ELF-1 (cell line): Measurements from ENCODE around the gene ABHD17C.

Experiments used
- DNase-seq: peaks from one replicate; pipeline ENCODE4 v3.0.0-alpha.2; 2016; ENCODE audit warnings: low read depth, low spot score

The ABHD17C gene

DNA sequence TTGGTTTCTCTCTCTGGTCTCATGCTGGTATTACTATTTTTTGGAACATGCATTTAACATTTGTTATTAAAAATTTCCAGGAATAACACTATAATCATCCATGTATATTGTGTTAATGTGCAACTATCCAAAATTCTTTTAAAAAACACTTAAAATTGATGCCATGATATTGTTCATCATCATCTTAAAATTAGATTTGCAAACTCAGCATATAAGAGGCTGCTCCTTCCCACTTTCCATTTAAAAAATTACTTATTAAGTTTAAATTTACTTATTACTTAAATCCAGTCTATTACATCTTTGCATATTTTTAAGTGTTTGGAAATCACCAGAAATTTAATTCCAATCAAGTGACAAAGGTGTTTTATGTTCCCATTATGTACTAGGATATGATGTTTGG is 5.8 kb upstream of the ABHD17C start:
- DNase-seq = no peak

GRCh38 chr15:80689716-80690115 is 5.4 kb upstream of the ABHD17C start:
- DNase-seq = no peak

GRCh38 chr15:80691575-80691974 is 3.5 kb upstream of the ABHD17C start:
- no peak for DNase-seq

- no peak for DNase-seq
Observed at GRCh38 chr15:80693682-80694610, 1.2 kb upstream of the ABHD17C start.

- DNase-seq = no peak
Observed at GRCh38 chr15:80694611-80695098, 455 bp upstream of the ABHD17C start.

DNA sequence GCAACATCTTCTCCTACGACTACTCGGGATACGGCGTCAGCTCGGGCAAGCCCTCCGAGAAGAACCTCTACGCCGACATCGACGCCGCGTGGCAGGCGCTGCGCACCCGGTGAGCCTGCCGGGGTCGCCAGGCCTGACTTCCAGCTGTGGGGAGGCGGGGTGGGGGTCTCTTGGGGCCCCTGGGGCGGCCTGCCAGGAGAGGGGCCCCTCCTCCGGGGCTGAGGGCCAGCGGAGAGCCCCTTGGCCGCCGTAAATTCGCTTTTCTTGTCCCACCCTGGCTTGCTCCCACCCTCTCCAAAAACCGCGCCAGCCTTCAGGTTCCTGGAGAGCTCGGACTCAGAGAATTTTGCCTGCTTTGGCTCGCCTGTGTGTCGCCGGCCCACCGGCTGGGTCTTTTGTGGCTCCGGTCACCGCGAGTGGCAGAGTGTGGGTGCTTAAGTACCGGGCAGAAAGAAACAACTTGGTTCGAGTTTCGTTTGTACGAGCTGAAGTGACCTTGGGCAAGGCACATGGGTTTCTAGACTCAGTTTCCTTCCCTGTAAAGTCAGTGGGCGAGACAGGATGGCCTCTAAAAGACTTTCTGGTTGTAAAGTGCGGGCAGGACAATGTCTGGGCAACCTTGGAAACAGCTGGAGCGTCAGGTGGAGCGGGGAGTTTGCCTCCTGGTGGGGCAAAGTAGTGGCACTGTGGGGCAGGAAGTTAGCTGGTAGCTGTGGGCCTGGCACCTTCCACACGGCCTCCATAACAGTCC is 976 bp downstream of the ABHD17C start:
- DNase-seq = peak; percentile 17

GRCh38 chr15:80697075-80697685 is 2.1 kb downstream of the ABHD17C start:
- DNase-seq = no peak

DNA sequence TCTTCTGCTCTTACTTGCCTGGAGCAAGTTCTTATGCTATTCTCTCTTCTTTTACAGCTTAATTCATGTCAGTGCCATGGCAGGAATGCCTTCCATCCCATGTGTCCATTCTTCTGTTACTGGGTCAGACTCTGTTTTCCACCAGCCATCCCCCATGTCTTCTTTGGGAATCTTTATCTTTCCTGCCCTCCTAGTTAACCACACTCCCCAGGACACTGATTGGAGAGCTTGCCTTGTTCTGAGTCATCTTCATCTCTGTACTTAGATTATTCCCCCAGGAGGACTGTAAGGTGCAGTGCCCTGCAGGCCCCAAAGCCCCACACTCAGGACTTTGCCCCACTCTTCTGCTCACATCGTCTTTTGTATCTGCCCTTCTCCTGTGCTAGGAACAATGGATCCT is 3.6 kb downstream of the ABHD17C start:
- DNase-seq = no peak

DNA sequence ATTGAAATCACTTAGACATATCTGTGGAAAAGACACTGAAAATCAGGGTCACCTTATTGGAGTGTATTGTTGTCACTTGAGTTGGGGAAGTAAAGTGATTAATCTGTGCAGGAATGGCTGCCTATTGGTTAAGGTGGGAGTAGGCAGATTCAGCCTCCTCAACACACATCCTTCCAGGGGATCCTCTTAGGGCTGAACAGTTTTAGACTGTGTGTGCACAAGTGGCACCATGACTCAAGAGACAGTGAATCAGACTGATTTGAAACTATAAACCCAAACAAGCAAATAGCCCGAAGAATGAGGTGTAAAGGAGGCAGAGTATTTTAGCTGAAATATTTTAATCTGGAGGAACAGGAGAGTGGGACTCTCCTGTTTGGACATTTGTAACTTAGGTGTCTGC is 4.9 kb downstream of the ABHD17C start:
- DNase-seq = no peak

DNA sequence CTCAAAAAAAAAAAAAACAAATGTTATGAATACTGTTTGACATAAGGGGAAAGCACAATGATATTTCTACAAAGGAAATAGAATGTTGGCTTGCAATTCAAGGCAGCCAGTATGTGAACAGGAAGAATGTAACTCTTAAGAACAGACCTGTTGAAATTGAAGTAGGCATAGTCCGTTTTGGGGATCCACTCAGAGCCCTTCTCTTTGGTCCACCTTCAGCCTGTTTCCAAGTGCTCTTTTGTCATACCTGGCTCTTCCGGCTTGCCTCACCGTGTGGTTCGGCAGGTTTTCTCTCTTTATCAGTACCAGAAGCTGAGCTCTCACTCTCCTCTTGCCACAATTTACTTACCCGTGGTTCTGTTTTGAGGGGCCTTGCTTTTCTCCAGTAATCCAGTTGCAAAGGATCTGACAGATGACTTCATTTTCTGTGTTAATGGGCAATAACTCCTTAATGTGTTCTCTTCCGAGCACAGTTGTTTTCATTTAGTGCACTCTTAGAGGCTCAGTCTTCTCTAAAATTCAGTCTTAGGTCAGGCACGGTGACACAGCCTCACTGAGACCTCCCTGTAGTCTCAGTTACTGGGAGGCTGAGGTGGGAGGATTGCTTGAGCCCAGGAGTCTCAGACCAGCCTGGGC is 6.7 kb downstream of the ABHD17C start:
- DNase-seq = no peak

GRCh38 chr15:80703081-80703480 is 8.0 kb downstream of the ABHD17C start:
- no peak for DNase-seq

- DNase-seq = no peak
Observed at GRCh38 chr15:80703965-80704364, 8.9 kb downstream of the ABHD17C start.

DNA sequence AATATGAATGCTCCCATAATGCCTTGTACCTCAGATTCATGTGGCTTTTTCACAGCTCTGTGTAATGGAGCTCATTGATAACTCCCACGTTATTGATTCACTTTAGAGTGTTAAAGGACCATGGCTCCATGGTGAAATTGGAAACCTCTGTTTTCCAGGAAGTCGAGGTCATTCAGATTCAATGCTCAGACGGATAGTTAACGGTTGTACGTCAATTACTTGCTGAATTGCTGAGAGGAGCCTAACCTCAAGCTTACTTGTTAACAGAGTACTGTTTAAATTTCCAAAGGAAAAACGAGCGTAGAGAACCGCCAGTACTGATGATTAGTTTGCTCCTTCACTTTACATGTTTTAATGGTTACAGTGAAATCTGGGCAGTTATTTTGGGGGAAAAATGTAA is 11.1 kb downstream of the ABHD17C start:
- no peak for DNase-seq

- no peak for DNase-seq
Observed at GRCh38 chr15:80709542-80709941, 14.4 kb downstream of the ABHD17C start.

DNA sequence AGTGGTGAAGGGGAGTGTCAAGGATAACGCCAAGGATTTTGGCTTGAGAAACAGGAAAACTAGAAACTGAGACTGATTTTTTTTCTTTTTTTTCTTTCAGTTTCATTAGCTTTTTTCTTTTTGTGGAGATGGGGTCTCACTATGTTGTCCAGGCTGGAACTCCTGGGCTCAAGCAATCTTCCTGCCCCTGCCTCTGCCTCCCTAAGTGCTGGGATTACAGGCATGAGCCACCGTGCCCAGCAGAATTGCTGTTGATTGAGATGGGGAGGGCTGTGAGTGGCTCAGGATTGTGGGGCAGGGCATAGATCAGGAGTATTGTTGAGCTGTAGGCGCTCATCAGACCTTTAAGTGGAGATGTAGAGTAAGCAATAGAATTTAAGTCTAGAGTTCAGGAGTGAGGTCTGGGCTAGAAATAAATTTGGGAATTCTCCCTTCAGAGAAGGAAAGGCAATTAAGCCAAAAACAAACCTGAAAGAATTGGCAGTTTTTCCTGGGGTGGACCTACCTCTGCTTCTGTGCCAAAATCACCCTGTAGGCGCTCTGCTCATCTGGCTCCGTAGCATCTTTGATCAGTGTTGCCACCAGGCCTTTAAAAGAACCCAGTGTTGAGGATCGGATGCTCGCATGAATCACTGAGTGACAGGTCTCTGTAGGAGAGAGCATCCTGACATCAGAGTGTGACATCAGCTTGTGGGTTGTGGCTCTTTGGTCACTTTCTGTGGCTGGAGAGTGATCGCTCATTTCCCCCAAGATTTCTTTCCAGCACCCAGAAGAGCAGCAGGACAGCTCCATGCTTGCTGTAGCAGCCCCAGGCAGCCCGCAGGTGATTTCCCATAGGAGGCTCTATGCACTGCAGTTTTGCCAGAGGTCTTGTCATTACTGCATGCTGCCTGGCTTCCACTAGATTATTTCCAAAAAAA is 15.8 kb downstream of the ABHD17C start:
- no peak for DNase-seq

GRCh38 chr15:80711886-80712285 is 16.8 kb downstream of the ABHD17C start:
- no peak for DNase-seq

DNA sequence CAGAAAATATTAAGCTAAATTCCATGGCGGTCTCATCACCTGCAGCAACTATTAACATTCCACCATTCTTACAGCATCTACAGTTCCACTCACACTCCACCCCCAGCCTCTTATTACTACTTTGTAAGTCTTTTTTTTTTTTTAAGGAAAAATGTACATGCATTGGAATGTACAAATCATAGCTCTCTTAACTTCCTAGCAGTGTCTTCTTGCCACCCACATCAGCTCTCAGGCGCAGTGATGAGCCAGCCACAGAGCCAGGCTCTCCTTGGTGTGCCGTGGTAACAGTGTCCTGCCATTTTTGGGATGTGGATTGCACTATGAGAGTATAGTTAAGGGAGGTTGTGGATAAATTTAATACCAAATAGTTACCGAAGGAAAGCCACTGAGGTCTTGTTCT is 17.8 kb downstream of the ABHD17C start:
- no peak for DNase-seq

GRCh38 chr15:80721476-80721875 is 26.4 kb downstream of the ABHD17C start:
- no peak for DNase-seq

DNA sequence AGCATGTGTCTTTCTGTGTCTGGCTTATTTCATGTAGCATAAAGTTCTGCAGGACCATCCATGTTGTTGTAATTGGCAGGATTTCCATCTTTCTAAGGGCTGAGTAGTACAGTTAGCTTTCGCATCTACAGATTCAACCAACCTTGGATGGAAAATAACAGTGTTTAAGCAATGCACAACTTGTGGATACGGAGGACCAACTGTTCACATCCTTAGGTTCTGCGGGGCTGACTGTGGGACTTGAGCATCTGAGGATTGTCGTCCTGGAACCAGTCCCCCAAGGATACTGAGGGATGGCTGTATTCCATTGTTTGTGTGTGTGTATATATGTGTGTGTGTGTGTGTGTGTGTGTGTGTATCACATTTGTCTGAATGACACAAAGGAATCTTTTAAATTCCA is 27.7 kb downstream of the ABHD17C start:
- no peak for DNase-seq

GRCh38 chr15:80727196-80727595 is 32.1 kb downstream of the ABHD17C start:
- no peak for DNase-seq

DNA sequence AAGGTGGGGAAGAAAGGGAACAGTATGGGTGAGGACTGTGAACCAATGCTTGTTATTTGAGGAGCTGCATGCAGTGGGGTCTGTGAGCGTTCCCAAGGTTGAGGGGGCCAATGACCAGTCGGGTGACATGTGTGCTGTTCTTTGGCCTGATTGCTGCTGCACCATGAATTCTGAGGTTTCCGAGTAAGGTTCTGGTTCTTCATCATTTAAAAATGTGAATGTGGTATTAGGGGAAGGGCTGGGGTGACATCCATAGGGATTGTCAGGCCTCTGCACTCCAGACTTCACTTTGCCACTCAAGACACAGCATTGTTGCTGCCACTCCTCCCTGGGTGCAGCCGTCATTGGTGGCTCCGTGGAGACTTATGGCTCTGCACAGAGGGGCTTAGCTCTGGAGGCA is 32.5 kb downstream of the ABHD17C start:
- DNase-seq = no peak
